Gastrocnemius medialis (tissue), 4 donors: ENCODE measurements around the gene RPL27A.

ENCODE experiments used
- CTCF ChIP-seq, 5 experiments: fragments of 450-650 bp in 3 of 5; fragments of 200-600 bp in 2 of 5; sonication (generic) in 2 of 5; IDR thresholded peaks in 4 of 5; conservative IDR thresholded peaks in 1 of 5; 1 replicate in 4 of 5; 2 replicates in 1 of 5; pipeline ENCODE4 v1.5.1; 2016 to 2019; ENCODE audit warnings: antibody characterized with exemption in 5 of 5, mild to moderate bottlenecking in 3 of 5, moderate library complexity in 3 of 5
- POLR2A ChIP-seq, 2 donors: fragments of 450-650 bp; IDR thresholded peaks; one replicate each; pipeline ENCODE4 v1.6.1; 2017; ENCODE audit warnings: antibody characterized with exemption in 2 of 2, mild to moderate bottlenecking in 2 of 2, moderate library complexity in 2 of 2

GRCh38 chr11:8650401-8650990 is 32.1 kb upstream of the RPL27A start:
- TF ChIP-seq CTCF (IDR thresholded peaks at IDR 0.05 in 4 of 5, conservative IDR thresholded peaks at IDR 0.05 in 1 of 5) (no peak), POLR2A (IDR thresholded peaks at IDR 0.05) (no peak)
